Right lobe of liver (tissue), 6 donors: ENCODE data around the gene AK5. TPM values are rescaled to one million over a fixed set of nuclear protein-coding genes. Genes with fewer than 3 reads are reported as not detected.

Experiments
- ATAC-seq, 4 donors: fragments of 200-7000 bp; cut with Tn5 transposase; one replicate each; pipeline ENCODE4 v1.9.1; 2020; ENCODE audit warnings: mild to moderate bottlenecking in 4 of 4, moderate library complexity in 4 of 4
- DNase-seq, 3 donors: peaks; one replicate each; pipeline ENCODE4 v3.0.0-alpha.2; 2020
- H3K27ac ChIP-seq, 3 donors: fragments of 200-600 bp; one replicate each; pipeline ENCODE4 v1.8.0; 2022
- H3K27me3 ChIP-seq, 2 donors: fragments of 200-600 bp; one replicate each; pipeline ENCODE4 v1.8.0; 2022
- H3K36me3 ChIP-seq, 4 donors: fragments of 200-600 bp; sonication (generic) in 1 of 4; one replicate each; pipeline versions ENCODE4 v1.5.1 to v1.8.0; 2017 to 2022; ENCODE audit warnings: control low read depth in 1 of 4
- H3K4me1 ChIP-seq, 4 donors: fragments of 200-600 bp; sonication (generic) in 1 of 4; one replicate each; pipeline versions ENCODE4 v1.5.1 to v1.8.0; 2017 to 2022; ENCODE audit warnings: control low read depth in 1 of 4
- H3K4me3 ChIP-seq, 3 donors: fragments of 200-600 bp; one replicate each; pipeline ENCODE4 v1.8.0; 2022
- H3K9me3 ChIP-seq, 4 donors: fragments of 200-600 bp; sonication (generic) in 1 of 4; one replicate each; pipeline versions ENCODE4 v1.5.1 to v1.8.0; 2017 to 2022; ENCODE audit warnings: control low read depth in 1 of 4
- CTCF ChIP-seq, 4 donors: fragments of 200-600 bp in 3 of 4; fragments of 450-650 bp in 1 of 4; IDR thresholded peaks; one replicate each; pipeline versions ENCODE4 v1.5.1 to v1.8.0; 2016 to 2022; ENCODE audit warnings: antibody characterized with exemption in 4 of 4, mild to moderate bottlenecking in 2 of 4
- POLR2A ChIP-seq: fragments of 450-650 bp; IDR thresholded peaks from one replicate; pipeline ENCODE4 v1.6.1; 2017; ENCODE audit warnings: antibody characterized with exemption, mild to moderate bottlenecking
- WGBS: methylation state at CpG from one replicate; pipeline ENCODE4 v1.1.6; 2018; ENCODE audit warnings: low coverage, low lambda C conversion rate; ENCODE audit not compliant: insufficient coverage; ENCODE audit errors: missing lambda C conversion rate; 5-methylcytosine and 5-hydroxymethylcytosine counted together
- intact Hi-C, 2 donors: fragments of 100-400 bp; cut with DNase I; formaldehyde crosslinking; loops; one replicate each; pipeline versions ENCODE4 v1.11.2 to v1.14.1; 2022
- total RNA-seq, 6 experiments: library from RNA; depleted of rRNA in 2 of 6; stranded (reverse); fragments of >200 nt in 2 of 6; fragmentation: NEBNext Ultra II Directional in 3 of 6; extraction: Animal tissue kit (Norgen Biotek cat#: 25700) in 3 of 6; gene quantifications; one replicate each; pipeline versions ENCODE4 v1.1.0 to v1.2.4, GENCODE V29; 2016 to 2023
- donor health status: DM: no; HTN: yes; CAD: no.
- donor health status: DM: no; HTN: no; CAD: no.
- donor health status: DM: no; HTN: no; CAD: no.
- donor health status: DM: no; HTN: yes; CAD: no.
- donor health status: DM: no; HTN: yes; CAD: no.

The AK5 gene
- total RNA-seq, 6 experiments from 2014 or later: 0.47 to 0.53 TPM; not detected in 4

GRCh38 chr1:77282187-77282865, 507 bp downstream of the AK5 start:
- H3K9me3 ChIP-seq: no peaks in the 10 kb centered on the region
- peaks cover 0 to 13% (median 2%) of the 10 kb centered on the region in 4 donors for H3K4me1 ChIP-seq
- H3K27ac ChIP-seq: no peak overlapping the region
- no peak for TF ChIP-seq POLR2A
- TF ChIP-seq CTCF (IDR thresholded peaks at IDR 0.05): no peak
- no peaks in the 10 kb centered on the region for H3K36me3 ChIP-seq
- intact Hi-C loops: no loop called here
- peak; percentile 14 to 59 (median 38) for ATAC-seq
- H3K27me3 ChIP-seq: peaks cover 0 to 17% of the 10 kb centered on the region in 2 donors
- WGBS: 2% methylated on average over 21 of the region's 47 CpGs
- peak in 2 of 3 donors; percentile 19 to 52 for DNase-seq
- H3K4me3 ChIP-seq: peak overlapping the region; percentile 30 to 50 (median 35)

GRCh38 chr1:77282866-77283539, 1.2 kb downstream of the AK5 start:
- TF ChIP-seq CTCF (IDR thresholded peaks at IDR 0.05): no peak
- no peak for TF ChIP-seq POLR2A
- 4% methylated on average over 22 of the region's 22 CpGs for WGBS
- Histone ChIP-seq H3K9me3 (no peaks in the 10 kb centered on the region), H3K4me1 (peaks cover 0 to 13% (median 2%) of the 10 kb centered on the region in 4 donors), H3K4me3 (peak overlapping the region in 2 of 3 donors; percentile 30 to 35), H3K36me3 (no peaks in the 10 kb centered on the region), H3K27me3 (peaks cover 0 to 17% of the 10 kb centered on the region in 2 donors), H3K27ac (no peak overlapping the region)
- intact Hi-C loops: no loop called here
- ATAC-seq (peak in 2 of 4 donors; percentile 6 to 11), DNase-seq (no peak)

- no peaks in the 10 kb centered on the region for H3K9me3 ChIP-seq
- no peak overlapping the region for H3K27ac ChIP-seq
- WGBS: 54% methylated on average over 6 of the region's 6 CpGs
- no peaks in the 10 kb centered on the region for H3K36me3 ChIP-seq
- H3K4me1 ChIP-seq: peaks cover 0 to 13% (median 2%) of the 10 kb centered on the region in 4 donors
- no peak for TF ChIP-seq CTCF (IDR thresholded peaks at IDR 0.05)
- TF ChIP-seq POLR2A: no peak
- DNase-seq (no peak), ATAC-seq (no peak)
- H3K27me3 ChIP-seq: peaks cover 0 to 17% of the 10 kb centered on the region in 2 donors
- H3K4me3 ChIP-seq: no peak overlapping the region
- intact Hi-C loops: no loop called here
Observed at GRCh38 chr1:77283701-77284425, 2.0 kb downstream of the AK5 start.

- Histone ChIP-seq H3K27me3 (peaks cover 0 to 9% of the 10 kb centered on the region in 2 donors), H3K4me3 (no peak overlapping the region), H3K36me3 (no peaks in the 10 kb centered on the region), H3K9me3 (no peaks in the 10 kb centered on the region), H3K27ac (no peak overlapping the region), H3K4me1 (peaks cover 0 to 2% (median under 1%) of the 10 kb centered on the region in 4 donors)
- no peak for TF ChIP-seq POLR2A
- TF ChIP-seq CTCF (IDR thresholded peaks at IDR 0.05): no peak
- WGBS: 72% methylated on average over 5 of the region's 5 CpGs
- ATAC-seq (no peak), DNase-seq (no peak)
- intact Hi-C loops: no loop called here
Observed at GRCh38 chr1:77287535-77287934, 5.7 kb downstream of the AK5 start.
